MCF 10A (cell line): Measurements from ENCODE around the gene CR1L. TPM values are rescaled to one million over a fixed set of nuclear protein-coding genes. Genes with fewer than 3 reads are reported as not detected.
"Not testable (repeated sequence)": the region's sequence is repeated elsewhere in the genome, so short reads cannot be mapped to it uniquely, and the experiment has no call there.

Experiments
- BruUV-seq: library from RNA; stranded (reverse); fragments of 400-500 nt; replicated peaks from 2 replicates; lab custom pipeline; 2021; lab: Mats Ljungman, UMichigan
- CTCF ChIA-PET: fragments of 300-600 bp; sonication (Branson Sonifier 250); formaldehyde crosslinking; extraction: SDS; loops from one replicate; lab custom pipeline; 2021; ENCODE audit warnings: antibody characterized with exemption, inconsistent platforms; lab: Yijun Ruan, JAX
- POLR2A ChIA-PET: fragments of 300-600, 350-650 bp; sonication (Branson Sonifier 250); formaldehyde crosslinking; extraction: SDS; loops from one replicate; lab custom pipeline; 2020; ENCODE audit warnings: antibody characterized with exemption, inconsistent platforms; lab: Yijun Ruan, JAX
- DNase-seq: peaks from one replicate; pipeline ENCODE4 v3.0.0-alpha.2; 2018; ENCODE audit not compliant: unreplicated experiment
- H3K27ac Mint-ChIP-seq: one replicate; pipeline ENCODE4 v1.8.0; 2022; ENCODE audit warnings: mild to moderate bottlenecking, low read depth, mixed read lengths; ENCODE audit not compliant: unreplicated experiment
- H3K27me3 Mint-ChIP-seq: one replicate; pipeline ENCODE4 v1.8.0; 2022; ENCODE audit warnings: mixed read lengths; ENCODE audit not compliant: insufficient read depth, unreplicated experiment
- H3K36me3 Mint-ChIP-seq: one replicate; pipeline ENCODE4 v1.8.0; 2022; ENCODE audit warnings: mild to moderate bottlenecking, moderate library complexity, mixed read lengths; ENCODE audit not compliant: insufficient read depth, unreplicated experiment
- H3K4me1 Mint-ChIP-seq: one replicate; pipeline ENCODE4 v1.8.0; 2022; ENCODE audit warnings: mixed read lengths; ENCODE audit not compliant: insufficient read depth, unreplicated experiment
- H3K4me3 Mint-ChIP-seq: one replicate; pipeline ENCODE4 v1.8.0; 2022; ENCODE audit warnings: mild to moderate bottlenecking, moderate library complexity, mixed read lengths; ENCODE audit not compliant: unreplicated experiment
- H3K9me3 Mint-ChIP-seq: one replicate; pipeline ENCODE4 v1.8.0; 2022; ENCODE audit warnings: mixed read lengths; ENCODE audit not compliant: unreplicated experiment
- intact Hi-C: fragments of 100-400 bp; cut with micrococcal nuclease; formaldehyde crosslinking; loops from 2 replicates; pipeline ENCODE4 v1.14.1; 2022
- total RNA-seq: library from RNA; stranded (reverse); gene quantifications from 2 replicates; pipeline ENCODE4 v1.2.3, GENCODE V29; 2022
- TF ChIP-seq, protein P1 (sequence below): fragments of 200-600 bp; IDR thresholded peaks from one replicate; pipeline ENCODE4 v1.8.0; 2022; ENCODE audit warnings: antibody characterized with exemption, mild to moderate bottlenecking; ENCODE audit not compliant: unreplicated experiment

CR1L gene
- total RNA-seq, 1 experiment from 2014 or later, result not detected

- Mint-ChIP-seq H3K4me3 (no peak overlapping the region), H3K27ac (no peak overlapping the region), H3K9me3 (peaks cover 7% of the 10 kb centered on the region), H3K36me3 (no peaks in the 10 kb centered on the region), H3K4me1 (peaks cover 54% of the 10 kb centered on the region), H3K27me3 (no peaks in the 10 kb centered on the region)
- ChIA-PET CTCF (interaction anchor here (0.8 to 1.7 kb wide), 3 partner anchors 46 to 78 kb away, joined by 3 to 4 read pairs (median 4); no protein-coding TSS in a partner anchor), POLR2A (interaction anchor here (0.7 to 1.6 kb wide), 5 partner anchors 10 to 1246 kb away, joined by 3 to 9 read pairs (median 3); no protein-coding TSS in a partner anchor)
- TF ChIP-seq, protein P1, sequence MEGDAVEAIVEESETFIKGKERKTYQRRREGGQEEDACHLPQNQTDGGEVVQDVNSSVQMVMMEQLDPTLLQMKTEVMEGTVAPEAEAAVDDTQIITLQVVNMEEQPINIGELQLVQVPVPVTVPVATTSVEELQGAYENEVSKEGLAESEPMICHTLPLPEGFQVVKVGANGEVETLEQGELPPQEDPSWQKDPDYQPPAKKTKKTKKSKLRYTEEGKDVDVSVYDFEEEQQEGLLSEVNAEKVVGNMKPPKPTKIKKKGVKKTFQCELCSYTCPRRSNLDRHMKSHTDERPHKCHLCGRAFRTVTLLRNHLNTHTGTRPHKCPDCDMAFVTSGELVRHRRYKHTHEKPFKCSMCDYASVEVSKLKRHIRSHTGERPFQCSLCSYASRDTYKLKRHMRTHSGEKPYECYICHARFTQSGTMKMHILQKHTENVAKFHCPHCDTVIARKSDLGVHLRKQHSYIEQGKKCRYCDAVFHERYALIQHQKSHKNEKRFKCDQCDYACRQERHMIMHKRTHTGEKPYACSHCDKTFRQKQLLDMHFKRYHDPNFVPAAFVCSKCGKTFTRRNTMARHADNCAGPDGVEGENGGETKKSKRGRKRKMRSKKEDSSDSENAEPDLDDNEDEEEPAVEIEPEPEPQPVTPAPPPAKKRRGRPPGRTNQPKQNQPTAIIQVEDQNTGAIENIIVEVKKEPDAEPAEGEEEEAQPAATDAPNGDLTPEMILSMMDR, result no peak
- intact Hi-C loops, result no loop called here
- no TSS peak for BruUV-seq
- no peak for DNase-seq
Measured at GRCh38 chr1:207748737-207749528, 104.0 kb downstream of the CR1L start.

GRCh38 chr1:207750631-207751305, 105.8 kb downstream of the CR1L start:
- no TSS peak for BruUV-seq
- CTCF ChIA-PET, result interaction anchor here (0.6 kb wide), 2 partner anchors 213 to 271 kb away, joined by 3 to 4 read pairs; no protein-coding TSS in a partner anchor
- Mint-ChIP-seq H3K4me1 (peaks cover 63% of the 10 kb centered on the region), H3K4me3 (peak overlapping the region; percentile 99), H3K36me3 (no peaks in the 10 kb centered on the region), H3K27ac (peak overlapping the region; percentile 96), H3K27me3 (no peaks in the 10 kb centered on the region), H3K9me3 (peaks cover 7% of the 10 kb centered on the region)
- intact Hi-C loops, result loop anchor here (1.0 to 2.0 kb wide), 2 partner anchors 44 to 47 kb away; no protein-coding TSS in a partner anchor
- POLR2A ChIA-PET, result interaction anchor here (0.6 to 7.1 kb wide), 22 partner anchors 8 to 717 kb away, joined by 3 to 160 read pairs (median 6); no protein-coding TSS in a partner anchor
- peak; percentile 22 for DNase-seq
- TF ChIP-seq, protein P1, result no peak

DNA sequence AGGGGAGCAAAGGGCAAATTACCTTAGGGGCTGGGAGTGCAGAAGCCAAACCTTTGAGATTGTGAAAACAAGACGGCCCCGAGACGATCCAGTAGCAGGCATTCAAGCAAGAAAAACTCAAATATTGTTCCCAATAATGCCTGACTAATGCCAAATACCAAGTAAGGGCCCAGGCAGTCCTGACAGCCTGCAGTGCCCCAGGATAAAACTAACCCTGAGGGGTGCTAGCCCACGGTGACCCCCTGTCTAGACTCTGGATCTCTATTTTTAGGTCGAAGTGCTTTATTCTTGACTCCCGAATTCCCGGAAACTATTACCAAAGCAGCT, 106.5 kb downstream of the CR1L start:
- H3K9me3 Mint-ChIP-seq, H3K27me3 Mint-ChIP-seq, H3K36me3 Mint-ChIP-seq: not testable (repeated sequence)
- ChIA-PET POLR2A (interaction anchor here (0.6 to 7.1 kb wide), 32 partner anchors 9 to 1677 kb away, joined by 3 to 160 read pairs (median 5); partner anchors contain the start of genes C1orf116 and CD55), CTCF (interaction anchor here (1.0 to 5.7 kb wide), 3 partner anchors 45 to 68 kb away, joined by 3 to 46 read pairs (median 6); no protein-coding TSS in a partner anchor)
- Mint-ChIP-seq H3K27ac (peak overlapping the region; percentile 96), H3K4me3 (peak overlapping the region; percentile 99), H3K4me1 (peaks cover 63% of the 10 kb centered on the region)
- intact Hi-C loops, result loop anchor here (1.0 to 2.0 kb wide), 2 partner anchors 45 to 46 kb away; no protein-coding TSS in a partner anchor
- DNase-seq, result peak; percentile 42
- TSS peak; percentile 86 for BruUV-seq

DNA sequence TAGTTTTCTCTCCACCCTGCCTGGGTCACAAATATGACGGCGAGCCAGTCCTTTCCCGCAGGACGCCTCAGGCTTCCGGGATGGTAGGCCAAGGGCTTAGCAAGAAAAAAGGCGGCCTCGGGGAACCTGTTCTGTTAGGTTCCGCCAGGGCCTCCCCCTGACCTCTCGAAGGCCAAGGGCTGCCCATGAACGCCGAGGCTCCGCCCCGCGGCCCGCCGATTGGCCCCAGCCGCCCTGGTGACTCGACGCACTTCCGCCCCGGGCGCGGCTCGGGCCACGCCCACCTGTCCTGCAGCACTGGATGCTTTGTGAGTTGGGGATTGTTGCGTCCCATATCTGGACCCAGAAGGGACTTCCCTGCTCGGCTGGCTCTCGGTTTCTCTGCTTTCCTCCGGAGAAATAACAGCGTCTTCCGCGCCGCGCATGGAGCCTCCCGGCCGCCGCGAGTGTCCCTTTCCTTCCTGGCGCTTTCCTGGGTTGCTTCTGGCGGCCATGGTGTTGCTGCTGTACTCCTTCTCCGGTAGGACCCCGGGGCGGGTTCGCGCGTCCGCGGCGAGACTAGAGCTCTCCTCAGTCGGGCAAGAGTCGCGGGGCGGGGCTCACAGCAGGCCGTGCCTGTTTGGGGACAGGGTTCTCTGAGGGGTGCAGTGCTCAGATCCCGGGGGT, 107.0 kb downstream of the CR1L start, which contains the start of gene CD46:
TSS of gene CD46 (plus strand) at position 265 of the 666 bp plus-strand sequence. CDS start at position 424, 159 bp downstream.
- peak; percentile 100 for DNase-seq
- no TSS peak for BruUV-seq
- TF ChIP-seq, protein P1, result no peak
- Mint-ChIP-seq H3K4me1 (peaks cover 63% of the 10 kb centered on the region), H3K36me3 (peaks cover 6% of the 10 kb centered on the region), H3K4me3 (peak within 1 kb of the TSS; percentile 99), H3K9me3 (peaks cover 7% of the 10 kb centered on the region), H3K27me3 (no peaks in the 10 kb centered on the region), H3K27ac (peak within 1 kb of the TSS; percentile 96)
- CTCF ChIA-PET, result interaction anchor here (0.6 to 5.7 kb wide), 6 partner anchors 11 to 68 kb away, joined by 3 to 46 read pairs (median 5); no protein-coding TSS in a partner anchor
- POLR2A ChIA-PET, result interaction anchor here (0.6 to 7.1 kb wide), 51 partner anchors 9 to 1894 kb away, joined by 3 to 160 read pairs (median 4); partner anchors contain the start of genes C1orf116 and CD55
- intact Hi-C loops, result loop anchor here (1.0 to 2.0 kb wide), 2 partner anchors 45 kb away; no protein-coding TSS in a partner anchor
